K562 (cell line): ENCODE measurements around the gene LHX3. TPM values are rescaled to one million over a fixed set of nuclear protein-coding genes. Genes with fewer than 3 reads are reported as not detected.

Source experiments
- ATAC-seq: fragments of 200-7000 bp; cut with Tn5 transposase; 3 replicates; pipeline ENCODE4 v1.9.1; 2020; ENCODE audit warnings: moderate library complexity
- BruUV-seq: library from RNA; stranded (reverse); fragments of 400-500 nt; replicated peaks from 2 replicates; lab custom pipeline; 2021; lab: Mats Ljungman, UMichigan
- CTCF ChIA-PET: fragments of 300-600 bp; formaldehyde crosslinking; extraction: SDS; loops from one replicate; lab custom pipeline; 2021; ENCODE audit warnings: low intra/inter-chr PET ratio; lab: Yijun Ruan, JAX
- POLR2A ChIA-PET: fragments of 300-600, 350-650 bp; sonication (Branson Sonifier 250); formaldehyde crosslinking; extraction: SDS; loops from one replicate; lab custom pipeline; 2021; ENCODE audit warnings: antibody characterized with exemption, inconsistent platforms; lab: Yijun Ruan, JAX
- DNase-seq, 4 experiments: peaks; one replicate each; pipeline versions ENCODE4 v3.0.0 to v3.0.0-alpha.2; 2011 to 2018; ENCODE audit warnings: low spot score in 3 of 4, mixed read lengths in 3 of 4; ENCODE audit errors: extremely low read depth in 1 of 4
- FAIRE-seq: peaks from 2 replicates; lab custom pipeline; 2011; peaks lifted over from hg19 to GRCh38; lab: Jason Lieb, UNC
- H2AFZ ChIP-seq: 2 replicates; pipeline ENCODE4 v1.6.0; 2011; ENCODE audit warnings: low read depth, low read length, control low read depth, inconsistent platforms
- H3K27ac ChIP-seq: fragments of 200-600 bp; 3 replicates; pipeline ENCODE4 v1.8.0; 2011; ENCODE audit warnings: low read depth, mild to moderate bottlenecking, control low read depth, inconsistent platforms, low read length, moderate library complexity, mixed read lengths; ENCODE audit errors: extremely low read depth
- H3K27me3 ChIP-seq, 2 experiments: fragments of 300-600 bp in 1 of 2; 2 replicates in 1 of 2; 3 replicates in 1 of 2; pipeline versions ENCODE4 v1.6.0 to v1.8.0; 2011; ENCODE audit warnings: inconsistent platforms in 2 of 2, low read length in 2 of 2, mild to moderate bottlenecking in 1 of 2, mixed read lengths in 1 of 2, moderate library complexity in 1 of 2; ENCODE audit not compliant: control insufficient read depth in 2 of 2, insufficient read depth in 2 of 2
- H3K36me3 ChIP-seq: fragments of 300-600 bp; 3 replicates; pipeline ENCODE4 v1.8.0; 2011; ENCODE audit warnings: mild to moderate bottlenecking, low read length, inconsistent platforms; ENCODE audit not compliant: control insufficient read depth, insufficient read depth
- H3K4me1 ChIP-seq, 2 experiments: fragments of 200-600 bp in 1 of 2; replicated peaks in 1 of 2; 2 replicates in 1 of 2; 3 replicates in 1 of 2; pipeline versions ENCODE4 v1.5.1 to v1.8.0; 2011; ENCODE audit warnings: inconsistent platforms in 2 of 2, low read length in 2 of 2, mild to moderate bottlenecking in 1 of 2, mixed read lengths in 1 of 2, moderate library complexity in 1 of 2; ENCODE audit not compliant: control insufficient read depth in 2 of 2, insufficient read depth in 2 of 2
- H3K4me2 ChIP-seq: 2 replicates; pipeline ENCODE4 v1.6.1; 2011; ENCODE audit warnings: low read length, control low read depth, inconsistent platforms, mixed read lengths; ENCODE audit not compliant: insufficient read depth
- H3K4me3 ChIP-seq: fragments of 200-600 bp; sonication (generic), shearing (Covaris generic); 2 replicates; pipeline ENCODE4 v1.5.1; 2016; ENCODE audit warnings: control low read depth, inconsistent platforms
- H3K79me2 ChIP-seq: fragments of 200-600 bp; 3 replicates; pipeline ENCODE4 v1.8.0; 2011; ENCODE audit warnings: low read length, inconsistent platforms; ENCODE audit not compliant: control insufficient read depth, insufficient read depth
- H3K9ac ChIP-seq, 2 experiments: 2 replicates each; pipeline versions ENCODE4 v1.6.0 to v1.6.1; 2011; ENCODE audit warnings: low read depth in 2 of 2, low read length in 2 of 2, control low read depth in 1 of 2, inconsistent platforms in 1 of 2, mild to moderate bottlenecking in 1 of 2, mixed read lengths in 1 of 2; ENCODE audit not compliant: insufficient read depth in 1 of 2
- H3K9me1 ChIP-seq: one replicate; pipeline ENCODE4 v1.6.0; 2011; ENCODE audit warnings: inconsistent platforms, mild to moderate bottlenecking, low read length, moderate library complexity; ENCODE audit not compliant: control insufficient read depth, insufficient read depth
- H3K9me3 ChIP-seq: replicated peaks from 2 replicates; pipeline ENCODE4 v1.5.1; 2011; ENCODE audit warnings: low read depth, low read length, inconsistent platforms; ENCODE audit not compliant: control insufficient read depth, insufficient read depth
- H4K20me1 ChIP-seq: replicated peaks from 2 replicates; pipeline ENCODE4 v1.6.1; 2011; ENCODE audit warnings: low read length, inconsistent platforms, mixed read lengths; ENCODE audit not compliant: control insufficient read depth, insufficient read depth
- ARID3B ChIP-seq: fragments of 250-450 bp; sonication (Bioruptor Pico); IDR thresholded peaks from 2 replicates; pipeline ENCODE4 v1.4.0; 2020; ENCODE audit warnings: borderline replicate concordance
- ATF2 ChIP-seq: sonication (generic); formaldehyde crosslinking; IDR thresholded peaks from 2 replicates; pipeline ENCODE4 v1.8.1; 2022; ENCODE audit warnings: missing genetic modification reagents
- CBX3 ChIP-seq, 2 experiments: IDR thresholded peaks; 1 replicate in 1 of 2; 2 replicates in 1 of 2; pipeline ENCODE4 v1.6.1; 2012; ENCODE audit warnings: inconsistent platforms in 2 of 2, low read length in 2 of 2, borderline replicate concordance in 1 of 2, control low read depth in 1 of 2
- CHD4 ChIP-seq: fragments of 200-600 bp; sonication (generic); IDR thresholded peaks from 3 replicates; pipeline ENCODE4 v1.6.1; 2012; ENCODE audit warnings: low read depth, mild to moderate bottlenecking, mixed read lengths, low read length, inconsistent platforms; ENCODE audit not compliant: insufficient read depth, insufficient replicate concordance, poor library complexity, severe bottlenecking
- CREM ChIP-seq: IDR thresholded peaks from 2 replicates; pipeline ENCODE4 v1.6.1; 2014; ENCODE audit warnings: antibody characterized with exemption, low read depth
- DNMT1 ChIP-seq: fragments of 450-650 bp; IDR thresholded peaks from 2 replicates; pipeline ENCODE4 v1.6.1; 2016; ENCODE audit warnings: antibody characterized with exemption, mild to moderate bottlenecking
- ESRRB ChIP-seq: fragments of 250-450 bp; sonication (Bioruptor Pico); IDR thresholded peaks from 2 replicates; pipeline ENCODE4 v1.5.0; 2020; ENCODE audit warnings: mild to moderate bottlenecking, moderate library complexity, borderline replicate concordance
- ETV1 ChIP-seq: fragments of 450-650 bp; conservative IDR thresholded peaks from 2 replicates; pipeline ENCODE4 v1.6.1; 2016; ENCODE audit warnings: missing genetic modification characterization, control low read depth, low read depth, missing compliant biosample characterization
- MLX ChIP-seq, 2 experiments: fragments of 450-650 bp in 1 of 2; sonication (generic) in 1 of 2; formaldehyde crosslinking; conservative IDR thresholded peaks; 2 replicates each; pipeline versions ENCODE4 v1.4.0 to v1.8.1; 2020 to 2022; ENCODE audit warnings: mild to moderate bottlenecking in 1 of 2, missing genetic modification reagents in 1 of 2
- MNT ChIP-seq, 2 experiments: fragments of 450-650 bp; conservative IDR thresholded peaks; 2 replicates each; pipeline ENCODE4 v1.6.1; 2017; ENCODE audit warnings: mild to moderate bottlenecking in 2 of 2, moderate library complexity in 2 of 2
- TEAD1 ChIP-seq, 2 experiments: fragments of 450-650 bp in 1 of 2; sonication (generic) in 1 of 2; formaldehyde crosslinking; IDR thresholded peaks; 2 replicates each; pipeline versions ENCODE4 v1.4.0 to v1.8.0; 2020 to 2022; ENCODE audit warnings: mild to moderate bottlenecking in 2 of 2, missing genetic modification reagents in 1 of 2
- ZNF384 ChIP-seq: IDR thresholded peaks from 2 replicates; pipeline ENCODE4 v1.6.1; 2012; ENCODE audit warnings: low read depth, low read length, improper control_type of control experiment
- ZNF589 ChIP-seq: fragments of 200-800 bp; sonication (Bioruptor generic); IDR thresholded peaks from 2 replicates; pipeline ENCODE4 v1.6.1; 2016; ENCODE audit warnings: low read depth, missing genetic modification characterization, missing compliant biosample characterization
- ZNF696 ChIP-seq: fragments of 250-450 bp; sonication (Bioruptor Pico); conservative IDR thresholded peaks from 2 replicates; pipeline ENCODE4 v1.4.0; 2020; ENCODE audit warnings: mild to moderate bottlenecking, moderate library complexity
- WGBS: fragments of 100-300 bp; shearing (Covaris generic); methylation state at CpG from one replicate; pipeline ENCODE4 v1.1.6; 2016; ENCODE audit warnings: low coverage, mixed read lengths; ENCODE audit not compliant: insufficient coverage; ENCODE audit errors: missing lambda C conversion rate; 5-methylcytosine and 5-hydroxymethylcytosine counted together
- in situ Hi-C: fragments of 300-500 bp; cut with MboI; formaldehyde crosslinking; loops from 4 replicates; pipeline ENCODE4 v1.15.0; 2018; ENCODE audit warnings: inconsistent platforms, mixed read lengths
- intact Hi-C: fragments of 100-400 bp; cut with micrococcal nuclease; formaldehyde crosslinking; loops from 2 replicates; pipeline ENCODE4 v1.14.2; 2022
- polyA plus RNA-seq, 8 experiments: library from polyadenylated mRNA; depleted of rRNA in 4 of 8; stranded (reverse) in 5 of 8; unstranded in 3 of 8; fragments of >200 nt; fragmentation: Nextera tagmentation in 2 of 8; fragmentation: Illumina TruSeq in 1 of 8; extraction: Ambion mirVana in 2 of 8; extraction: Trizol in 1 of 8; gene quantifications; 2 replicates each; pipeline versions ENCODE4 v1.2.1 to v1.2.3, GENCODE V29; 2011 to 2014; ENCODE audit warnings: inconsistent platforms in 1 of 8, missing spikeins in 1 of 8
- total RNA-seq, 7 experiments: library from RNA; depleted of rRNA in 6 of 7; stranded (reverse); fragments of >200 nt in 6 of 7; fragmentation: Illumina TruSeq in 2 of 7; extraction: Trizol in 2 of 7; gene quantifications; 2 replicates each; pipeline versions ENCODE4 v1.2.1 to v1.2.3, GENCODE V29; 2011 to 2021; ENCODE audit warnings: low replicate concordance in 1 of 7

LHX3 gene
- total and polyA plus RNA-seq, 9 of the 15 experiments (the other 6 are each of a cell fraction or from before 2014, with no cell fraction given), result 0.09 TPM; not detected in 8

- Histone ChIP-seq H3K4me3 (no peak overlapping the region), H4K20me1 (peaks cover 9% of the 10 kb centered on the region), H3K9me3 (no peaks in the 10 kb centered on the region), H3K9me1 (peaks cover 3% of the 10 kb centered on the region), H3K27me3 (no peaks in the 10 kb centered on the region), H3K9ac (no peak overlapping the region; a peak in 1 of 4 replicates), H3K79me2 (0 out of 3 replicates have a peak, but pooled peaks cover 1% of the 10 kb centered on the region), H3K27ac (no peak overlapping the region), H3K4me1 (peaks cover 27 to 49% of the 10 kb centered on the region in 2 experiments), H3K4me2 (no peak overlapping the region), H3K36me3 (peaks cover 83% of the 10 kb centered on the region; the same call in 2 of the 3 replicates), H2AFZ (no peak overlapping the region)
- no TSS peak for BruUV-seq
- intact Hi-C loops, result no loop called here
- in situ Hi-C loops, result no loop called here
- no peak for FAIRE-seq
- ChIA-PET CTCF (no interaction called here), POLR2A (interaction anchor here (0.6 to 1.2 kb wide), 2 partner anchors 12 to 29 kb away, joined by 3 to 5 read pairs; no protein-coding TSS in a partner anchor)
- TF ChIP-seq ESRRB (CRISPR knock-in tag), result no peak
- TF ChIP-seq DNMT1, result no peak
- TF ChIP-seq CHD4, result no peak
- no peak for TF ChIP-seq ZNF384
- TF ChIP-seq MLX (CRISPR knock-in tag; conservative IDR thresholded peaks at IDR 0.05), result no peak
- no peak for TF ChIP-seq CREM
- no peak for TF ChIP-seq ARID3B (CRISPR knock-in tag)
- TF ChIP-seq ZNF589 (CRISPR knock-in tag), result no peak
- TF ChIP-seq MNT (conservative IDR thresholded peaks at IDR 0.05), result no peak
- no peak for TF ChIP-seq ZNF696
- TF ChIP-seq CBX3 (IDR thresholded peaks at IDR 0.05; ENCODE audit: borderline replicate concordance in 1 of 2, low read length in 2 of 2), result no peak
- no peak for TF ChIP-seq ATF2 (CRISPR knock-in tag)
- TF ChIP-seq TEAD1 (CRISPR knock-in tag; IDR thresholded peaks at IDR 0.05), result no peak
- no peak for TF ChIP-seq ETV1 (tag)
- ATAC-seq, result no peak
- WGBS, result 100% methylated on average over 5 of the region's 16 CpGs
- DNase-seq, result no peak
Measured at GRCh38 chr9:136218271-136218670, 13.3 kb upstream of the LHX3 start.
